ENCODE results near the gene GGT7. TPM values are rescaled to one million over a fixed set of nuclear protein-coding genes. Genes with fewer than 3 reads are reported as not detected.

The GGT7 gene
- total and polyA plus RNA-seq, 4 donors, result 3.7 to 8.1 (median 6.0) TPM

DNA sequence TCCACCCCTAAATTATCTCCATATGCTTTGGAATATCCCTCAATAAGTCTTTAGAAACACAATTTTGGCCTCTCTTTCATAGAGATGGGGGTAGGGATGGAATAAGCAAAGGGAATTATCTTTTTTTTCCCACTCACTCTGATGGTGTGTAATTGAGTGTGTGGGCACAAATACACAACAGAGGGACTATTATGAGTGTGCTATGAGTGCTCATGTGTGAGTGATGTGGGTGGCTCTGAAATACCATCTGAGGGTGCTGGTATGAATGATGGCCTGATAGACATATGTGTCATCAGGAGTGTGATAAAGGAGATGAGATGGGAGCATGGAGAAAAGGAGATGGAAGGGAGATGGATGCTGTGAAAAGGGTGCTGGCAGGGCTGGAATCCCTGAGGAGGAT is 47.4 kb upstream of the GGT7 start:
- Histone ChIP-seq H3K9ac (ENCODE audit: low read depth in 1 of 2, low read length in 2 of 2) (no peak overlapping the region), H3K4me3 (ENCODE audit: low read depth in 1 of 3, low read length in 3 of 3) (no peak overlapping the region), H3K27ac (ENCODE audit: low read depth in 1 of 2, low read length in 2 of 2) (no peak overlapping the region), H3K9me3 (ENCODE audit: control insufficient read depth in 4 of 4, low read length in 3 of 4) (no peaks in the 10 kb centered on the region), H3K4me1 (ENCODE audit: control insufficient read depth in 4 of 4, insufficient read depth in 4 of 4, low read length in 3 of 4) (peaks cover 4 to 30% (median 17%) of the 10 kb centered on the region in 4 donors), H3K27me3 (ENCODE audit: control insufficient read depth in 4 of 4, insufficient read depth in 4 of 4, low read length in 3 of 4) (no peaks in the 10 kb centered on the region), H3K36me3 (ENCODE audit: control insufficient read depth in 4 of 4, insufficient read depth in 3 of 4, low read depth in 1 of 4, low read length in 3 of 4) (peaks cover 2 to 43% (median 32%) of the 10 kb centered on the region in 4 donors)
- no peak for TF ChIP-seq SP1 (IDR thresholded peaks at IDR 0.05)
- no peak for TF ChIP-seq TAF1 (conservative IDR thresholded peaks at IDR 0.05)
- TF ChIP-seq RXRA (IDR thresholded peaks at IDR 0.05), result no peak
- TF ChIP-seq, protein P1, sequence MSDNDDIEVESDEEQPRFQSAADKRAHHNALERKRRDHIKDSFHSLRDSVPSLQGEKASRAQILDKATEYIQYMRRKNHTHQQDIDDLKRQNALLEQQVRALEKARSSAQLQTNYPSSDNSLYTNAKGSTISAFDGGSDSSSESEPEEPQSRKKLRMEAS (IDR thresholded peaks at IDR 0.05), result no peak
- TF ChIP-seq JUND (IDR thresholded peaks at IDR 0.05), result no peak
- no peak for TF ChIP-seq RAD21 (IDR thresholded peaks at IDR 0.05)
- TF ChIP-seq GABPA (IDR thresholded peaks at IDR 0.05 in 1 of 2, conservative IDR thresholded peaks at IDR 0.05 in 1 of 2), result no peak
- TF ChIP-seq, protein P2, sequence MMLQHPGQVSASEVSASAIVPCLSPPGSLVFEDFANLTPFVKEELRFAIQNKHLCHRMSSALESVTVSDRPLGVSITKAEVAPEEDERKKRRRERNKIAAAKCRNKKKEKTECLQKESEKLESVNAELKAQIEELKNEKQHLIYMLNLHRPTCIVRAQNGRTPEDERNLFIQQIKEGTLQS (IDR thresholded peaks at IDR 0.05), result no peak
- TF ChIP-seq, protein P3, sequence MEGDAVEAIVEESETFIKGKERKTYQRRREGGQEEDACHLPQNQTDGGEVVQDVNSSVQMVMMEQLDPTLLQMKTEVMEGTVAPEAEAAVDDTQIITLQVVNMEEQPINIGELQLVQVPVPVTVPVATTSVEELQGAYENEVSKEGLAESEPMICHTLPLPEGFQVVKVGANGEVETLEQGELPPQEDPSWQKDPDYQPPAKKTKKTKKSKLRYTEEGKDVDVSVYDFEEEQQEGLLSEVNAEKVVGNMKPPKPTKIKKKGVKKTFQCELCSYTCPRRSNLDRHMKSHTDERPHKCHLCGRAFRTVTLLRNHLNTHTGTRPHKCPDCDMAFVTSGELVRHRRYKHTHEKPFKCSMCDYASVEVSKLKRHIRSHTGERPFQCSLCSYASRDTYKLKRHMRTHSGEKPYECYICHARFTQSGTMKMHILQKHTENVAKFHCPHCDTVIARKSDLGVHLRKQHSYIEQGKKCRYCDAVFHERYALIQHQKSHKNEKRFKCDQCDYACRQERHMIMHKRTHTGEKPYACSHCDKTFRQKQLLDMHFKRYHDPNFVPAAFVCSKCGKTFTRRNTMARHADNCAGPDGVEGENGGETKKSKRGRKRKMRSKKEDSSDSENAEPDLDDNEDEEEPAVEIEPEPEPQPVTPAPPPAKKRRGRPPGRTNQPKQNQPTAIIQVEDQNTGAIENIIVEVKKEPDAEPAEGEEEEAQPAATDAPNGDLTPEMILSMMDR (IDR thresholded peaks at IDR 0.05; ENCODE audit: low read depth, low read length, missing input control), result no peak
- TF ChIP-seq, protein P4, sequence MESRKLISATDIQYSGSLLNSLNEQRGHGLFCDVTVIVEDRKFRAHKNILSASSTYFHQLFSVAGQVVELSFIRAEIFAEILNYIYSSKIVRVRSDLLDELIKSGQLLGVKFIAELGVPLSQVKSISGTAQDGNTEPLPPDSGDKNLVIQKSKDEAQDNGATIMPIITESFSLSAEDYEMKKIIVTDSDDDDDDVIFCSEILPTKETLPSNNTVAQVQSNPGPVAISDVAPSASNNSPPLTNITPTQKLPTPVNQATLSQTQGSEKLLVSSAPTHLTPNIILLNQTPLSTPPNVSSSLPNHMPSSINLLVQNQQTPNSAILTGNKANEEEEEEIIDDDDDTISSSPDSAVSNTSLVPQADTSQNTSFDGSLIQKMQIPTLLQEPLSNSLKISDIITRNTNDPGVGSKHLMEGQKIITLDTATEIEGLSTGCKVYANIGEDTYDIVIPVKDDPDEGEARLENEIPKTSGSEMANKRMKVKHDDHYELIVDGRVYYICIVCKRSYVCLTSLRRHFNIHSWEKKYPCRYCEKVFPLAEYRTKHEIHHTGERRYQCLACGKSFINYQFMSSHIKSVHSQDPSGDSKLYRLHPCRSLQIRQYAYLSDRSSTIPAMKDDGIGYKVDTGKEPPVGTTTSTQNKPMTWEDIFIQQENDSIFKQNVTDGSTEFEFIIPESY (IDR thresholded peaks at IDR 0.05), result no peak
- TF ChIP-seq, protein P5, sequence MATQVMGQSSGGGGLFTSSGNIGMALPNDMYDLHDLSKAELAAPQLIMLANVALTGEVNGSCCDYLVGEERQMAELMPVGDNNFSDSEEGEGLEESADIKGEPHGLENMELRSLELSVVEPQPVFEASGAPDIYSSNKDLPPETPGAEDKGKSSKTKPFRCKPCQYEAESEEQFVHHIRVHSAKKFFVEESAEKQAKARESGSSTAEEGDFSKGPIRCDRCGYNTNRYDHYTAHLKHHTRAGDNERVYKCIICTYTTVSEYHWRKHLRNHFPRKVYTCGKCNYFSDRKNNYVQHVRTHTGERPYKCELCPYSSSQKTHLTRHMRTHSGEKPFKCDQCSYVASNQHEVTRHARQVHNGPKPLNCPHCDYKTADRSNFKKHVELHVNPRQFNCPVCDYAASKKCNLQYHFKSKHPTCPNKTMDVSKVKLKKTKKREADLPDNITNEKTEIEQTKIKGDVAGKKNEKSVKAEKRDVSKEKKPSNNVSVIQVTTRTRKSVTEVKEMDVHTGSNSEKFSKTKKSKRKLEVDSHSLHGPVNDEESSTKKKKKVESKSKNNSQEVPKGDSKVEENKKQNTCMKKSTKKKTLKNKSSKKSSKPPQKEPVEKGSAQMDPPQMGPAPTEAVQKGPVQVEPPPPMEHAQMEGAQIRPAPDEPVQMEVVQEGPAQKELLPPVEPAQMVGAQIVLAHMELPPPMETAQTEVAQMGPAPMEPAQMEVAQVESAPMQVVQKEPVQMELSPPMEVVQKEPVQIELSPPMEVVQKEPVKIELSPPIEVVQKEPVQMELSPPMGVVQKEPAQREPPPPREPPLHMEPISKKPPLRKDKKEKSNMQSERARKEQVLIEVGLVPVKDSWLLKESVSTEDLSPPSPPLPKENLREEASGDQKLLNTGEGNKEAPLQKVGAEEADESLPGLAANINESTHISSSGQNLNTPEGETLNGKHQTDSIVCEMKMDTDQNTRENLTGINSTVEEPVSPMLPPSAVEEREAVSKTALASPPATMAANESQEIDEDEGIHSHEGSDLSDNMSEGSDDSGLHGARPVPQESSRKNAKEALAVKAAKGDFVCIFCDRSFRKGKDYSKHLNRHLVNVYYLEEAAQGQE (IDR thresholded peaks at IDR 0.05), result no peak
- TF ChIP-seq FOXA2 (IDR thresholded peaks at IDR 0.05), result no peak
- no peak for DNase-seq (ENCODE audit: low spot score)

DNA sequence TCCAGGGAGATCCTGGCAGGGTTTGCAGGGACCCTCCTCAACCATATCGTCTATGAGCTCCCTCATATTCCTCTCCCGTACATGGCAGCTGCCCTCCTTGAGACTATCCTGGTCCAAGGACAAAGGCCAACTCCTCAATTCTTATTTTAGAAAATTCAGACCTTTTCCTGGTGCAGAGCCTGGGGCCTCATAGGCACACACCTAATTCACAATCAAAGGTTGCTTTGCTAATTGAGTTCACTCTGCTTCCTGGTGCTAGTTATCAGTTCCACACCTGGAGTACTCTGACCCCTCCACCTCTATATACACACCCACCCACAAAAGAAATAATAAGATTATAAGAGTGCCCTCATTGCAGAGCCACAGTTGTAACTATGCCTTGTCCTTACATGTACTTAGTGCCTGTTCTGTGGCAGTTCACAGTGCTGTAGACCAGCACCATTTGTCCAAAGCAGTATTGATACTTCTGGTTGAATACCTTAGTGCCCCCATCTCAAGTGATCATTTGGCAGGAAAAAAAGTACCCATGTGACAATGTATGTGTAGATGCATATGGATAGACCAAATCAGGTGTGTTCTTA is 44.2 kb upstream of the GGT7 start:
- H3K27ac ChIP-seq (ENCODE audit: low read depth in 1 of 2, low read length in 2 of 2), result no peak overlapping the region
- H3K36me3 ChIP-seq (ENCODE audit: control insufficient read depth in 4 of 4, insufficient read depth in 3 of 4, low read depth in 1 of 4, low read length in 3 of 4), result peaks cover 2 to 36% (median 23%) of the 10 kb centered on the region in 4 donors
- peaks cover 7 to 44% (median 28%) of the 10 kb centered on the region in 4 donors for H3K4me1 ChIP-seq (ENCODE audit: control insufficient read depth in 4 of 4, insufficient read depth in 4 of 4, low read length in 3 of 4)
- WGBS, result 96% methylated on average over 2 of the region's 2 CpGs
- H3K9me3 ChIP-seq (ENCODE audit: control insufficient read depth in 4 of 4, low read length in 3 of 4), result no peaks in the 10 kb centered on the region
- no peaks in the 10 kb centered on the region for H3K27me3 ChIP-seq (ENCODE audit: control insufficient read depth in 4 of 4, insufficient read depth in 4 of 4, low read length in 3 of 4)
- no peak for DNase-seq (ENCODE audit: low spot score)
- no peak overlapping the region for H3K4me3 ChIP-seq (ENCODE audit: low read depth in 1 of 3, low read length in 3 of 3)
- no peak overlapping the region for H3K9ac ChIP-seq (ENCODE audit: low read depth in 1 of 2, low read length in 2 of 2)
- TF ChIP-seq, protein P3 (IDR thresholded peaks at IDR 0.05; ENCODE audit: low read depth, low read length, missing input control), result no peak
- TF ChIP-seq TAF1 (conservative IDR thresholded peaks at IDR 0.05) (no peak), HNF4G (IDR thresholded peaks at IDR 0.05) (no peak), RAD21 (IDR thresholded peaks at IDR 0.05) (no peak), YY1 (IDR thresholded peaks at IDR 0.05) (no peak), EGR1 (IDR thresholded peaks at IDR 0.05; ENCODE audit: low read depth in 2 of 2) (no peak), SP1 (IDR thresholded peaks at IDR 0.05) (no peak)
- TF ChIP-seq, protein P4 (IDR thresholded peaks at IDR 0.05), result no peak
- TF ChIP-seq, protein P1 (IDR thresholded peaks at IDR 0.05), result no peak

Data from liver (tissue), 9 donors.